ENCODE measurements around the gene SEZ6L2.
A peak's percentile ranks its signal among the peaks of the same experiment; 100 is the strongest.
"Not testable (repeated sequence)": the region's sequence is repeated elsewhere in the genome, so short reads cannot be mapped to it uniquely, and the experiment has no call there.

Gene SEZ6L2

GRCh38 chr16:29899516-29900101 lies at the start of gene SEZ6L2:
Gene SEZ6L2 (minus strand): TSS chr16:29899550. CDS start chr16:29899019, 531 bp downstream.
- no peak for DNase-seq

- no peak for DNase-seq
Measured at GRCh38 chr16:29947897-29948296, 48.5 kb upstream of the SEZ6L2 start.

- no peak for DNase-seq
Measured at GRCh38 chr16:29943846-29944799, 44.8 kb upstream of the SEZ6L2 start.

- DNase-seq = no peak
Measured at GRCh38 chr16:29940656-29941055, 41.3 kb upstream of the SEZ6L2 start.

DNA sequence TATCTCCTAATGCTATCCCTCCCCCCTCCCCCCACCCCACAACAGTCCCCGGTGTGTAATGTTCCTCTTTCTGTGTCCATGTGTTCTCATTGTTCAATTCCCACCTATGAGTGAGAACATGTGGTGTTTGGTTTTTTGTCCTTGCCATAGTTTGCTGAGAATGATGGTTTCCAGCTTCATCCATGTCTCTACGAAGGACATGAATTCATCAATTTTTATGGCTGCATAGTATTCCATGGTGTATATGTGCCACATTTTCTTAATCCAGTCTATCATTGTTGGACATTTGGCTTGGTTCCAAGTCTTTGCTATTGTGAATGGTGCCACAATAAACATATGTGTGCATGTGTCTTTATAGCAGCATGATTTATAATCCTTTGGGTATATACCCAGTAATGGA lies 32.4 kb upstream of the SEZ6L2 start:
- not testable (repeated sequence) for DNase-seq

DNA sequence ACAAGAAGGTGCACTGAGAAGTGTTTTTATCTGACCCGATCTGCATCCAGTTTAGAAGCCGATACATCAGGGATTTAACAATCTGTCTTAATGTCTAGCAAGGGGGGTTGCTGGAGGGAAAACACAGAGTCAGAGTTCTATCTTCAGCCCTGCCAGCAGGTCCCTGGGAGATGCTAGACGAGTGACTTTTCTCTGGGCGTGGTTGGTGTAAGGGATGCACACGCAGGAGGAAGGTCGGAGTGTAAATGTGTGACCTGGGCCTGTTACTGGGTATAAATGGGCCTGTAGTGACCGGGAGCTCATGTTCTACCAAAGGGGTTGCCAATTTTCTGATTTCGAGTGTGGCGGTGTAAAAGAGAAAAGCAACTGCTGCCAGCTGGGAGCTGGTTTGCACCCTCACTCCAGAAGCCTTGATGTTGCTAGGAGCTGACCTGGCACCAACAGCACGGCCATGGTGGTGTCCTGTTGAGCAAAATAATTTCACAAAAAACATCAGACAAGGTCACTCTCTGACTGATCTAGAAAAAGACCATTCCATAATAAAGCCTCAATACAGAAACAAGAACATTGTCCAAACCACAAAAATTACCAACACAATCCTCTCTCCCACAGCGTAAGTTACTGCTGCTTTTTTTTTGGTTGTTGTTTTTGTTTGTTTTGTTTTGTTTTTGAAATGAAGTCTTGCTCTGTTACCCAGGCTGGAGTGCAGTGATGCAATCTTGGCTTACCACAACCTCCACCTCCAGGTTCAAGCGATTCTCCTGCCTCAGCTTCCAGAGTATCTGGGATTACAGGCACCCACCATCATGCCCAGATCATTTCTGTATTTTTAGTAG lies 27.9 kb upstream of the SEZ6L2 start:
- DNase-seq = no peak

DNA sequence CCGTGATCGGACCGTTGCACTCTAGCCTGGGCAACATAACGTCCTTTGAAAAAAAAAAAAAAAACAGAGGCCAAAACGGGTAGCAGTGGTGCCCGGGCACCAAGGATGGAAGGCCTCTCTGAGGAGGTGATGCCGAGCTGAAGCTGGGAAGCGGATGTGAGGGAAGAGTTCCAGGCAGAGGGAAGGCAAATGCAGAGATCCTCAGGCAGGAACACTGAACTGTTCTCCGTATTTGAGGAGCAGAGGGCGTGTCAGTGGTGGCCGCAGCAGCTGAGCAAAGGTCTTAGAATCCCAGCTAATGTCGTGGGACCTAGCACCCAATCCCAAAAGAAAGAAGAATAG lies 27.3 kb upstream of the SEZ6L2 start:
- DNase-seq = no peak

DNA sequence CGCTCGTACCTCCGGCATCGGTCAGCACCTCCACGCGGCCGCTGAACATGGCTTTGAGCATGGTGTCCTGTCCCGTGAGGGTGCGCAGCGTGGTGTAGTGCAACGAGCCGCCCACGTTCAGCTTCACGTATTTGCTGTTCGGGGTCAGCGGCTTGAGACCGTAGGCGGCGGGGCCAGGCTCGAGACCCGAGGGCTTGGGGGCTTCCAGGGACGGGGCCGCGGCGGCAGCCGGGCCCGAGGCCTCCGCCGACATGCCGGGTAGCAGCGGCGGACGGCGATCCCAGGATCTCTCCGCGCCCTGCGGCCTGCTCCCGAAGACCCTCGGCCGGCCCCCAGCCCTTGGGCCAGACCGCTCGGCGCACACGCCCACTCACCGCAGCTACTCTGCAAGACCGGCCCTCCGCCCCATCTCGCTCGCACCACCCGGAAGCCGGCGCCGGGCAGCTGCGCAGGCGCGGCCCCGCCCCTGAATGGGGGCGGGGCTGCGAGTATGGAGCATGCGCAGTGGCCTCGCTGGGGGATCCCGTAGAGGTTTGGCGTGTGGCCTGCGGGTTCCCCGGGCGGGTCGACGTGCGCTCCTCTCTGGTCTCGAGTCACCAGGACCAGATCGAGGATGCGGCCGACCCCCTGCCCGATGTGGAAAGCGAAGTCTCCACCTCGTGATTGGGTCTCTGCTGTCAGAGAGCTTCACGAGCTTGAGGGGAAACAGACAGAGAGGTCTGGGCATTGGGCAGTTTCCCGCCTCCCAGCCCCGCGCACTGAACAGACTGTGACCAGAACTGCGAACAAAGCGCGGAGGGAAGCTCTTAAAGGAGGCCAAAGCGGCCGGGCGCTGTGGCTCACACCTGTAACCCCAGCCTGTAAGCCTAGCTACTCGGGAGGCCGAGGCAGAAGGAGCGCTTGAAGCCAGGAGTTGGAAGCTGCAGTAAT lies 26.7 kb upstream of the SEZ6L2 start, which contains the start of gene KCTD13:
Gene KCTD13, minus strand, starts transcription at position 446 of the 930 bp plus-strand sequence. Its CDS starts 193 bp downstream, at position 253.
- peak; percentile 54 for DNase-seq

DNA sequence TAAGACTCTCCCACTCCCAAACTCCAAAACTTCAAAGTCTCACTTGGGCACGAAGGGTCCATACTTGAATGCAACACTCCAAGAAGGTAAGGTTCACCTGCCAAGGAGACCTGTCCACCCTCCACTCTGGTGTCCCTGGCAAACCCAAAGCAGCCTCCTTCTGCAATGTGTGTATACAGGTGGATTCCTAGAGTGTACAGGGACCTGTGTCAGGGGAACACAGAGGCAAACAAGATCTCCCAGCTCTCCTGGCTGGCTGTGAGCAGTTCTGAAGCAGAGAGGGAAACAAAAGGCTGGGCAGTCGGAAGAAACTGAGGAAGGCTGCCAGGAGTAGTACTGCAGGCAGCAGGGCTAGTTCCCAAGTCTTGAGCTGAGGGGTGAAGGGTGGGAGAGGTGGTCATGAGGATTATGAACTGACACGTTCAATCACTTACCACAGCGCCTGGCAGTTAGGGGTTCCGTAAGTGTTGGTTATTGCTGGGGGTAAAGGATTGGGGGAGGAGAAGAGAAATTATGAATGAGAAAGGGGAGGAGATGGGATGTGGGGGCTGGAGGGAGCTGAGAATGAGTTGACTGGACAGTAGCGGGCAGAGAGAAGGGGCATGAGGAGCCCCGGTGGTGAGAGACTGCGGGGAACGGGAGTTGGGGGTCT lies 25.9 kb upstream of the SEZ6L2 start:
- DNase-seq = no peak

- no peak for DNase-seq
Measured at GRCh38 chr16:29922986-29923501, 23.7 kb upstream of the SEZ6L2 start.

DNA sequence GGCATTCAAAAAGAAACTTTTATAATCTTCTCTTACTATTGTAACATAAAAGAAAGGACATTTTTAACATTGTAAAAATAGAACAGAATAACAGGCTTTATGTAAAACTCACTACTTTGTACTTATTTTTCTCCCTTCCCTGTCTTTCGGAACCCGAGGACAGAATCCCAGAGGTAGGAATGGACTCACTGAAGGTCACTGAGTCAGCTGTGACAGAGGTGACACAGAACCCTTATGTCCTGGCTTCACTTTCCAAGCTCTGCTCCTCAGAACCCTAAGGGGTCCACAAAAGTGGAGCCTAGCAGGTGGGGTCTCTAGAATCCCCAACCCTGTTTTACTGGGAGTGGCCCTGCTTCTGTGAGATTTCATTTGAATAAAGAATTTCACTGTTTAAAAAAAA lies 23.0 kb upstream of the SEZ6L2 start:
- no peak for DNase-seq

DNA sequence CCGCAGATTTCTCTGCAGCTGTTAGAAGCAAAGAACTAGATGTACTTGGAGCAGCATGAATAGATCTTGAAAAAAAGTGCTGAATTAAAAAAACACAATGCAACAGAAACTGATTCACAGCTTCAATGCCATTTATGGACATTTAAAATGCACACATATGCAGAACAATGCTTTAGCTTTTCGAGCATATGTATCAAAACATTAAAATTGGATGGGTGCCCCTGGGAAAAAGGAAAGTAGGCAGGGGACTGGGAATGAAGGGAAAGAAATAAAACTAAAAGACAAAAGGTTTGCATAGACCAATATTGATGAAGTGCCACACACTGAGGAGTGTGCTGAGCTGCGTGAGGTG lies 21.7 kb upstream of the SEZ6L2 start:
- DNase-seq = no peak

DNA sequence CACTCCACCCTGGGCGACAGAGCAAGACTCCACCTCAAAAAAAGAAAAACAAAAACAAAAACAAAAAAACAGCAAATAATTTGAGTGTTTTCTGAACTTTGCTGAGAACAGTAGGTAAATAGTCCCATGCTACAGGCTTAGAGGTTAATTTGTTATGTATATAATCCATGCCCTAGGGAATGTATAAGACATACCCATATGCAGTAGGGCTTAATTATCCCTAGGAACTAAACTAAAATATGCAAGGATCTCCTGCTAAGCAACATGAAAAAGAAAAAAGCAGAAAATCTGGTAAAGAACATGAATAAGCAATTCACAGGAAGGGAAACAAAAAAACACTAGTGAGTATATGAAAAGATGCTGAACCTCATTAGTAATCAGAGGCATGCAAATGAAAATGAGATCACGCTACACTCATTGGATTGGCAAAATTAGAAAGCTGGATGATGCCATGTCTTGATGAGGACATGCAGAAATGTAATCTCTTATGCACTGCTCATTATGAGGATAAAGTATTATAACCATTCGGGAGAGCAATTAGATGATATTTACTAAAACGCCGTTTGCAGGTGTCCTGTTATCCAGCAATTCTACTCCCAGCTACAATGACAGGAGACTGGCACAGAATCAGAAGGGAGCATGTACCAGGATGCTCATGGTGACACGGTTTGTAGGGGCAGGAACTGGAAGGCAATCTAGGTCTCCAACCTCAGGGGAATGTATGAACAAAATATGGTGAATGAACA lies 21.1 kb upstream of the SEZ6L2 start:
- no peak for DNase-seq

- no peak for DNase-seq
Measured at GRCh38 chr16:29916979-29917378, 17.6 kb upstream of the SEZ6L2 start.

DNA sequence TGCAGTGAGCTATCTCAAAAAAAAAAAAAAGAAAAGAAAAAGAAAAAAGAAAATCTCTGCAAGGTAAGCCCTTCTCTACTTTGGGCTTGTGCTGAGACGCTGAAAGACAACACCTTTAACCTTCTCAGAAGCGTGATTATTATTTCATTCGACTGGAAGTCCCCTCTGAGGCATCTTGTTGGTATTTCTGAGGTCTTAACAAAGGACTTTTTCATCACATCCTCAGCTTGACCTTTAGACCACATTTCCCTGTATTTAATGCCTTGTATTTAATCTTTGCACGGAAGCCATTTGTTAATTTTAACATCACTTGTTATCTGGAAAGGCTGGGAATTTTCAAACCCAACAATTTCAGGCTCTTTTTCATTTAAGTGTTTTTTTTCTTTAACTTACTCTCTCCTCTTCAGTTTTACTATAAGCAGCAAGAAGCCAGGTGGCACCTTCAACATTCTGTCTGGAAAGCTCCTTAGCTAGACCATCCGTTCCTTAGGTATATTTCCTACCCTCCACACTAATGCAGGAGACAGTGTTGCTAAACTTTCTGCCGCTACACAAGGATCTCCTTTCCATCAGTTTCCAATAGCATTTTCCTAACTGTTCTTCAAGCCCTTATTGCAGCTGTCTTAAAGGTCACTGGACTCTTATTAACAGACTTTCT lies 16.4 kb upstream of the SEZ6L2 start:
- no peak for DNase-seq

DNA sequence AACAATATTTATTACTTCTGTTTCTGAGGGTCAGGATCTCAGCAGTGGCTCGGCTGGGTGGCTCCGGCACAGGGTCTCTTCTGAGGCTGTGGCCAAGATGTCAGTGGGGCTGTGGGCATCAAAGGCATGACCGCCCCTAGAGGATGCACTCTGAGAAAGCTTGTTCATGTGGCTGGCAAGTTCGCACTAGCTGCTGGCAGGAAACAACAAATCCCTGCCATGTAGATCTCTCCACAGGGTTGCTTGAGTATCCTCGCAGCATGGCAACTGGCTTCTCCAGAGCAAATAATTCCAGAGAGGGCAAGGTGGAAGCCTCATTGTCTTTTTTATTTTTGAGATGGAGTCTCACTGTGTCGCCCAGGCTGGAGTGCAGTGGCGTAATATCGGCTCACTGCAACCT lies 14.2 kb upstream of the SEZ6L2 start:
- DNase-seq = no peak

GRCh38 chr16:29912087-29912486 lies 12.7 kb upstream of the SEZ6L2 start:
- no peak for DNase-seq

GRCh38 chr16:29911676-29912010 lies 12.3 kb upstream of the SEZ6L2 start:
- no peak for DNase-seq

DNA sequence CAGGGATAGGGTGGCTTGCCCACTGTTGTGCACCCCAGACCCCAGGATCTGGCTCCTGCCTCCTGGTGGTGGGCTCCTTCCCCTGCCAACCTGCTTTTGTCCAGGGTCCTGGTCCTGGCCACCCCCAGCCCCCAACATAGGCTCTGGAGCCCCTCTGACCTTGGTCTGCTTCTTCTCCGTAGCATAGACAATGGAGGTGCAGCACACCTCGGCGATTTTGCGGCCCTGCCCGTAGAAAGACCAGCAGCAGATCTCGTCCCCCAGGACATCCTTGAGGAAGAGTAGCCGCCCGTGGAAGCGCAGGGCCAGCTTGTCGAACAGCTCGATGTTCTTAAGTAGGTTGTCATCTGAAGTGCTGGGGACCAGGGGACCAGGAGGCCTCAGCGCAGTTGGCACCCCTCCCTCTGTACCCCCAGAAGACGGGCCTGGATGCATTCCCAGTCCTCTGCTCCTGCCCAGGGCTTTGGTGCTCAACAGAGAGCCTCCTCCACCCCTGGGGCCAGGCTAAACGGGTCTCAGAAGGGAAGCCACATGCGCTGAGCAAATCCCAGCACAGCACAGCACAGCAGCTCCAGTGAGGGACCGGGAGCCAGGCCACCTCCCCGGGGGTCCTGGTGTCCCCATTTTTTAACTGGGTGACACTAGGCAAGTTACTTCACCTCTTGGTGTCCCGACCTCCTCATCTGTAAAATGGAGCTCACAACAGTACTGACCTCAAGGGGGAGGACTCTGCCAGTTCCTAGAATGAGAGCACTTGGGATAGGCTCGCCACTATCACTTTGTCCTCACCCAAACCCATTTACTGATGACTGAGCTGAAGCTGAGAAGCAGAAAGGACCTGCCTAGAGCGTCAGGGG lies 11.7 kb upstream of the SEZ6L2 start:
- DNase-seq = no peak

All from GF-D8 (cell line).